HepG2 (cell line): Measurements from ENCODE around the gene ARL2. TPM values are rescaled to one million over a fixed set of nuclear protein-coding genes. Genes with fewer than 3 reads are reported as not detected.

Experiments
- ATAC-seq: fragments of 200-7000 bp; cut with Tn5 transposase; 3 replicates; pipeline ENCODE4 v1.9.1; 2020; ENCODE audit warnings: mild to moderate bottlenecking, moderate library complexity
- BruUV-seq: library from RNA; stranded (reverse); fragments of 400-500 nt; replicated peaks from 2 replicates; lab custom pipeline; 2021; lab: Mats Ljungman, UMichigan
- CTCF ChIA-PET: fragments of 300-600 bp; formaldehyde crosslinking; extraction: SDS; loops from one replicate; lab custom pipeline; 2021; ENCODE audit warnings: low total read pairs, inconsistent platforms, low intra/inter-chr PET ratio; lab: Yijun Ruan, JAX
- POLR2A ChIA-PET: fragments of 350-600 bp; sonication (Branson Sonifier 250); formaldehyde crosslinking; loops from one replicate; lab custom pipeline; 2020; ENCODE audit warnings: antibody characterized with exemption, inconsistent platforms; lab: Yijun Ruan, JAX
- DNase-seq: peaks from one replicate; pipeline ENCODE4 v3.0.0-alpha.2; 2015; ENCODE audit warnings: low spot score
- FAIRE-seq: peaks from 3 replicates; lab custom pipeline; 2011; peaks lifted over from hg19 to GRCh38; lab: Jason Lieb, UNC
- H2AFZ ChIP-seq: one replicate; pipeline ENCODE4 v1.6.1; 2011; ENCODE audit warnings: low read length, inconsistent platforms
- H3K27ac ChIP-seq: fragments of 300-600 bp; 3 replicates; pipeline ENCODE4 v1.8.0; 2011; ENCODE audit warnings: mixed run types, mild to moderate bottlenecking, mixed read lengths, low read length, inconsistent platforms; ENCODE audit not compliant: insufficient read depth; ENCODE audit errors: extremely low read length
- H3K27me3 ChIP-seq, 2 experiments: fragments of 200-600 bp in 1 of 2; 2 replicates in 1 of 2; 3 replicates in 1 of 2; pipeline versions ENCODE4 v1.6.0 to v1.8.0; 2011; ENCODE audit warnings: low read length in 2 of 2, mild to moderate bottlenecking in 2 of 2, moderate library complexity in 2 of 2, inconsistent platforms in 1 of 2; ENCODE audit not compliant: insufficient read depth in 2 of 2, control insufficient read depth in 1 of 2
- H3K36me3 ChIP-seq, 2 experiments: fragments of 200-600 bp in 1 of 2; replicated peaks in 1 of 2; 2 replicates in 1 of 2; 3 replicates in 1 of 2; pipeline versions ENCODE4 v1.5.1 to v1.8.0; 2011; ENCODE audit warnings: low read length in 2 of 2, inconsistent platforms in 1 of 2; ENCODE audit not compliant: insufficient read depth in 2 of 2, control insufficient read depth in 1 of 2
- H3K4me1 ChIP-seq: 2 replicates; pipeline ENCODE4 v1.5.1; 2012; ENCODE audit warnings: low read length, inconsistent platforms; ENCODE audit not compliant: insufficient read depth
- H3K4me2 ChIP-seq: 2 replicates; pipeline ENCODE4 v1.6.0; 2011; ENCODE audit warnings: low read depth, low read length, inconsistent platforms
- H3K4me3 ChIP-seq, 3 experiments: fragments of 200-600 bp in 1 of 3; sonication (generic), shearing (Covaris generic) in 1 of 3; replicated peaks in 1 of 3; 2 replicates each; pipeline ENCODE4 v1.5.1; 2011 to 2016; ENCODE audit warnings: low read length in 3 of 3, inconsistent platforms in 2 of 3, low read depth in 2 of 3, mild to moderate bottlenecking in 2 of 3, control low read depth in 1 of 3, mixed read lengths in 1 of 3; ENCODE audit not compliant: insufficient read depth in 1 of 3
- H3K79me2 ChIP-seq: one replicate; pipeline ENCODE4 v1.6.1; 2011; ENCODE audit warnings: low read length, inconsistent platforms; ENCODE audit not compliant: insufficient read depth
- H3K9ac ChIP-seq: 2 replicates; pipeline ENCODE4 v1.6.0; 2011; ENCODE audit warnings: mild to moderate bottlenecking, low read depth, low read length, inconsistent platforms; ENCODE audit not compliant: insufficient read depth
- H3K9me3 ChIP-seq: 2 replicates; pipeline ENCODE4 v1.5.1; 2012; ENCODE audit warnings: mild to moderate bottlenecking, low read length
- H4K20me1 ChIP-seq: 2 replicates; pipeline ENCODE4 v1.6.0; 2011; ENCODE audit warnings: inconsistent platforms, mild to moderate bottlenecking, low read length, moderate library complexity; ENCODE audit not compliant: insufficient read depth
- CBFB ChIP-seq: sonication (generic); formaldehyde crosslinking; IDR thresholded peaks from 2 replicates; pipeline ENCODE4 v1.4.0; 2020; ENCODE audit warnings: missing genetic modification reagents
- RXRA ChIP-seq: sonication (generic); formaldehyde crosslinking; IDR thresholded peaks from 2 replicates; pipeline ENCODE4 v1.5.1; 2020; ENCODE audit warnings: missing genetic modification reagents
- ZNF235 ChIP-seq: sonication (generic); formaldehyde crosslinking; IDR thresholded peaks from 2 replicates; pipeline ENCODE4 v1.8.1; 2023; ENCODE audit warnings: mild to moderate bottlenecking, missing genetic modification reagents, borderline replicate concordance
- ZNF329 ChIP-seq: sonication (generic); formaldehyde crosslinking; IDR thresholded peaks from 2 replicates; pipeline ENCODE4 v1.9.0; 2021; ENCODE audit warnings: low read depth, mild to moderate bottlenecking, missing genetic modification reagents
- ZNF674 ChIP-seq: sonication (generic); formaldehyde crosslinking; IDR thresholded peaks from 2 replicates; pipeline ENCODE4 v1.5.0; 2020; ENCODE audit warnings: low read depth, mild to moderate bottlenecking, missing genetic modification reagents
- ZNF709 ChIP-seq: sonication (generic); formaldehyde crosslinking; IDR thresholded peaks from 2 replicates; pipeline ENCODE4 v1.5.0; 2020; ENCODE audit warnings: mild to moderate bottlenecking, missing genetic modification reagents
- WGBS: methylation state at CpG from one replicate; pipeline ENCODE4 v1.1.6; 2017; ENCODE audit warnings: low lambda C conversion rate; 5-methylcytosine and 5-hydroxymethylcytosine counted together
- in situ Hi-C: cut with HindIII; loops from 2 replicates; pipeline ENCODE4 v1.10.0; 2017; ENCODE audit warnings: low pct_unique_long_range_greater_than_20kb; ENCODE audit not compliant: extremely low pct_ligation_motif_present
- intact Hi-C: fragments of 100-400 bp; cut with micrococcal nuclease; formaldehyde crosslinking; loops from one replicate; pipeline ENCODE4 v1.10.0; 2022; ENCODE audit not compliant: unreplicated experiment
- polyA plus RNA-seq, 8 experiments: library from polyadenylated mRNA; depleted of rRNA in 3 of 8; stranded (reverse) in 7 of 8; unstranded in 1 of 8; fragments of >200 nt; fragmentation: Illumina TruSeq in 4 of 8; extraction: Trizol in 4 of 8; gene quantifications; 2 replicates each; pipeline versions ENCODE4 v1.2.1 to v1.2.3, GENCODE V29; 2011 to 2016; ENCODE audit warnings: low read depth in 4 of 8, missing spikeins in 1 of 8, mixed read lengths in 1 of 8; ENCODE audit not compliant: insufficient read depth in 1 of 8
- total RNA-seq, 5 experiments: library from RNA; depleted of rRNA; stranded (reverse); fragments of >200 nt; fragmentation: Illumina TruSeq; extraction: Trizol; gene quantifications; 2 replicates each; pipeline ENCODE4 v1.2.3, GENCODE V29; 2016; ENCODE audit warnings: low read depth in 1 of 5
- TF ChIP-seq, protein P1 (sequence below): sonication (generic); formaldehyde crosslinking; IDR thresholded peaks from 2 replicates; pipeline ENCODE4 v1.5.0; 2020; ENCODE audit warnings: mild to moderate bottlenecking, missing genetic modification reagents, borderline replicate concordance
- TF ChIP-seq, protein P2 (sequence below): IDR thresholded peaks from 2 replicates; pipeline ENCODE4 v1.4.0; 2020; ENCODE audit warnings: mild to moderate bottlenecking, missing genetic modification reagents
- TF ChIP-seq, protein P3 (sequence below): sonication (generic); formaldehyde crosslinking; IDR thresholded peaks from 2 replicates; pipeline ENCODE4 v1.5.1; 2020; ENCODE audit warnings: mild to moderate bottlenecking, missing genetic modification reagents, borderline replicate concordance
- TF ChIP-seq, protein P4 (sequence below): sonication (generic); formaldehyde crosslinking; IDR thresholded peaks from 2 replicates; pipeline ENCODE4 v1.8.0; 2022; ENCODE audit warnings: mild to moderate bottlenecking, missing genetic modification reagents; ENCODE audit not compliant: insufficient replicate concordance

Gene ARL2
- total and polyA plus RNA-seq, 2 of the 13 experiments (the other 11 are each of a cell fraction or from before 2014, with no cell fraction given), result 82.9 to 84.4 TPM

DNA sequence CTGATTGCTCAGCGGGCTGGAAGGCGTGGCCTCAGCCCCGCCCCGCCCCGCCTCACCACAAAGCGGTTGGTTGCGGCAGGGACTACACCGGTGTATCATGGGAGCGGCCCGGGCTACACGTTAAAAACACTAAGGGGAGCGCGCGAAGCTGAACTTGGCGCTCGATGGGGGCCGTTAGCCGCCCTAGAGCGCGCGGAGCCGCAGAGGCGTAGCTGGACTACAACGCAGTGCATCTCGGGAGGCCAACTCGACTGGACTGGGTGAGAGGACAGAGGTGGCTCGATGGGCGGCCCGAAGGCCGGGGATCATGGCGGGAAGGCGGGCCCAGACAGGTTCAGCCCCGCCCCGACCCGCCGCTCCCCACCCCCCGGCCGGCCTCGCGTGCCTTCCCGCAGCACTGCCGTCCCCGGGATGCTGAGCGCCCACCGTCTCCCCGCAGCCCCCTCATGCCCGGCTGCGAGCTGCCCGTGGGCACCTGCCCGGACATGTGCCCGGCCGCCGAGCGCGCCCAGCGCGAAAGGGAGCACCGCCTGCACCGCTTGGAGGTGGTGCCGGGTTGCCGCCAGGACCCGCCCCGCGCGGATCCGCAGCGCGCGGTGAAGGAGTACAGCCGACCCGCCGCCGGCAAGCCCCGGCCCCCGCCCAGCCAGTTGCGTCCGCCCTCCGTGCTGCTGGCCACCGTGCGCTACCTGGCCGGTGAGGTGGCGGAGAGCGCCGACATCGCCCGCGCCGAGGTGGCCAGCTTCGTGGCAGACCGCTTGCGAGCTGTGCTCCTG, 27.1 kb downstream of the ARL2 start, which contains the start of gene SAC3D1:
TSS of gene SAC3D1 (plus strand) at position 364 of the 776 bp plus-strand sequence. CDS start at position 447, 83 bp downstream.
- Histone ChIP-seq H3K4me1 (peaks cover 24% of the 10 kb centered on the region), H3K36me3 (peaks cover 15 to 38% of the 10 kb centered on the region in 2 experiments; a peak in 4 of 5 replicates), H3K27ac (peak within 1 kb of the TSS; percentile 87), H3K4me2 (peak within 1 kb of the TSS; percentile 83), H3K9ac (peak within 1 kb of the TSS; percentile 78), H3K9me3 (no peaks in the 10 kb centered on the region), H2AFZ (peak within 1 kb of the TSS; percentile 66), H3K27me3 (no peaks in the 10 kb centered on the region), H3K4me3 (peak within 1 kb of the TSS; percentile 76 to 89 (median 81)), H4K20me1 (no peaks in the 10 kb centered on the region), H3K79me2 (peaks cover 10% of the 10 kb centered on the region)
- peak; percentile 94 for ATAC-seq
- ChIA-PET CTCF (no interaction called here), POLR2A (interaction anchor here (0.6 to 3.8 kb wide), 22 partner anchors 9 to 225 kb away, joined by 3 to 39 read pairs (median 5); partner anchors contain the start of genes ARL2, FAU, MRPL49 and NAALADL1)
- intact Hi-C loops, result loop anchor here (1.0 kb wide), 1 partner anchor 14 kb away; the partner anchor contains the start of gene SNX15
- peak; percentile 87 for FAIRE-seq
- 3% methylated on average over 12 of the region's 91 CpGs for WGBS
- no TSS peak for BruUV-seq
- DNase-seq, result peak; percentile 95
- in situ Hi-C loops, result no loop called here
- TF ChIP-seq ZNF329 (0 out of 2 replicates have a peak, but pooled peaks have one; percentile 59), ZNF674 (CRISPR knock-in tag) (no peak), CBFB (CRISPR knock-in tag) (no peak), RXRA (CRISPR knock-in tag) (peak; percentile 75), ZNF709 (CRISPR knock-in tag) (peak; percentile 58; the same call in 1 of the 2 replicates), ZNF235 (CRISPR knock-in tag) (peak; percentile 69)
- TF ChIP-seq, protein P1, sequence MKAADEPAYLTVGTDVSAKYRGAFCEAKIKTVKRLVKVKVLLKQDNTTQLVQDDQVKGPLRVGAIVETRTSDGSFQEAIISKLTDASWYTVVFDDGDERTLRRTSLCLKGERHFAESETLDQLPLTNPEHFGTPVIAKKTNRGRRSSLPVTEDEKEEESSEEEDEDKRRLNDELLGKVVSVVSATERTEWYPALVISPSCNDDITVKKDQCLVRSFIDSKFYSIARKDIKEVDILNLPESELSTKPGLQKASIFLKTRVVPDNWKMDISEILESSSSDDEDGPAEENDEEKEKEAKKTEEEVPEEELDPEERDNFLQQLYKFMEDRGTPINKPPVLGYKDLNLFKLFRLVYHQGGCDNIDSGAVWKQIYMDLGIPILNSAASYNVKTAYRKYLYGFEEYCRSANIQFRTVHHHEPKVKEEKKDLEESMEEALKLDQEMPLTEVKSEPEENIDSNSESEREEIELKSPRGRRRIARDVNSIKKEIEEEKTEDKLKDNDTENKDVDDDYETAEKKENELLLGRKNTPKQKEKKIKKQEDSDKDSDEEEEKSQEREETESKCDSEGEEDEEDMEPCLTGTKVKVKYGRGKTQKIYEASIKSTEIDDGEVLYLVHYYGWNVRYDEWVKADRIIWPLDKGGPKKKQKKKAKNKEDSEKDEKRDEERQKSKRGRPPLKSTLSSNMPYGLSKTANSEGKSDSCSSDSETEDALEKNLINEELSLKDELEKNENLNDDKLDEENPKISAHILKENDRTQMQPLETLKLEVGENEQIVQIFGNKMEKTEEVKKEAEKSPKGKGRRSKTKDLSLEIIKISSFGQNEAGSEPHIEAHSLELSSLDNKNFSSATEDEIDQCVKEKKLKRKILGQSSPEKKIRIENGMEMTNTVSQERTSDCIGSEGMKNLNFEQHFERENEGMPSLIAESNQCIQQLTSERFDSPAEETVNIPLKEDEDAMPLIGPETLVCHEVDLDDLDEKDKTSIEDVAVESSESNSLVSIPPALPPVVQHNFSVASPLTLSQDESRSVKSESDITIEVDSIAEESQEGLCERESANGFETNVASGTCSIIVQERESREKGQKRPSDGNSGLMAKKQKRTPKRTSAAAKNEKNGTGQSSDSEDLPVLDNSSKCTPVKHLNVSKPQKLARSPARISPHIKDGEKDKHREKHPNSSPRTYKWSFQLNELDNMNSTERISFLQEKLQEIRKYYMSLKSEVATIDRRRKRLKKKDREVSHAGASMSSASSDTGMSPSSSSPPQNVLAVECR (CRISPR knock-in tag), result peak; percentile 91
- TF ChIP-seq, protein P2, sequence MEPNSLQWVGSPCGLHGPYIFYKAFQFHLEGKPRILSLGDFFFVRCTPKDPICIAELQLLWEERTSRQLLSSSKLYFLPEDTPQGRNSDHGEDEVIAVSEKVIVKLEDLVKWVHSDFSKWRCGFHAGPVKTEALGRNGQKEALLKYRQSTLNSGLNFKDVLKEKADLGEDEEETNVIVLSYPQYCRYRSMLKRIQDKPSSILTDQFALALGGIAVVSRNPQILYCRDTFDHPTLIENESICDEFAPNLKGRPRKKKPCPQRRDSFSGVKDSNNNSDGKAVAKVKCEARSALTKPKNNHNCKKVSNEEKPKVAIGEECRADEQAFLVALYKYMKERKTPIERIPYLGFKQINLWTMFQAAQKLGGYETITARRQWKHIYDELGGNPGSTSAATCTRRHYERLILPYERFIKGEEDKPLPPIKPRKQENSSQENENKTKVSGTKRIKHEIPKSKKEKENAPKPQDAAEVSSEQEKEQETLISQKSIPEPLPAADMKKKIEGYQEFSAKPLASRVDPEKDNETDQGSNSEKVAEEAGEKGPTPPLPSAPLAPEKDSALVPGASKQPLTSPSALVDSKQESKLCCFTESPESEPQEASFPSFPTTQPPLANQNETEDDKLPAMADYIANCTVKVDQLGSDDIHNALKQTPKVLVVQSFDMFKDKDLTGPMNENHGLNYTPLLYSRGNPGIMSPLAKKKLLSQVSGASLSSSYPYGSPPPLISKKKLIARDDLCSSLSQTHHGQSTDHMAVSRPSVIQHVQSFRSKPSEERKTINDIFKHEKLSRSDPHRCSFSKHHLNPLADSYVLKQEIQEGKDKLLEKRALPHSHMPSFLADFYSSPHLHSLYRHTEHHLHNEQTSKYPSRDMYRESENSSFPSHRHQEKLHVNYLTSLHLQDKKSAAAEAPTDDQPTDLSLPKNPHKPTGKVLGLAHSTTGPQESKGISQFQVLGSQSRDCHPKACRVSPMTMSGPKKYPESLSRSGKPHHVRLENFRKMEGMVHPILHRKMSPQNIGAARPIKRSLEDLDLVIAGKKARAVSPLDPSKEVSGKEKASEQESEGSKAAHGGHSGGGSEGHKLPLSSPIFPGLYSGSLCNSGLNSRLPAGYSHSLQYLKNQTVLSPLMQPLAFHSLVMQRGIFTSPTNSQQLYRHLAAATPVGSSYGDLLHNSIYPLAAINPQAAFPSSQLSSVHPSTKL (CRISPR knock-in tag), result peak; percentile 36; the same call in 1 of the 2 replicates
- TF ChIP-seq, protein P3, sequence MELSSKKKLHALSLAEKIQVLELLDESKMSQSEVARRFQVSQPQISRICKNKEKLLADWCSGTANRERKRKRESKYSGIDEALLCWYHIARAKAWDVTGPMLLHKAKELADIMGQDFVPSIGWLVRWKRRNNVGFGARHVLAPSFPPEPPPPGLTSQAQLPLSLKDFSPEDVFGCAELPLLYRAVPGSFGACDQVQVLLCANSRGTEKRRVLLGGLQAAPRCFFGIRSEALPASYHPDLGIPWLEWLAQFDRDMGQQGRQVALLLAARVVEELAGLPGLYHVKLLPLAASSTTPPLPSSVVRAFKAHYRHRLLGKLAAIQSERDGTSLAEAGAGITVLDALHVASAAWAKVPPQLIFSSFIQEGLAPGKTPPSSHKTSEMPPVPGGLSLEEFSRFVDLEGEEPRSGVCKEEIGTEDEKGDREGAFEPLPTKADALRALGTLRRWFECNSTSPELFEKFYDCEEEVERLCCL (CRISPR knock-in tag), result no peak
- TF ChIP-seq, protein P4, sequence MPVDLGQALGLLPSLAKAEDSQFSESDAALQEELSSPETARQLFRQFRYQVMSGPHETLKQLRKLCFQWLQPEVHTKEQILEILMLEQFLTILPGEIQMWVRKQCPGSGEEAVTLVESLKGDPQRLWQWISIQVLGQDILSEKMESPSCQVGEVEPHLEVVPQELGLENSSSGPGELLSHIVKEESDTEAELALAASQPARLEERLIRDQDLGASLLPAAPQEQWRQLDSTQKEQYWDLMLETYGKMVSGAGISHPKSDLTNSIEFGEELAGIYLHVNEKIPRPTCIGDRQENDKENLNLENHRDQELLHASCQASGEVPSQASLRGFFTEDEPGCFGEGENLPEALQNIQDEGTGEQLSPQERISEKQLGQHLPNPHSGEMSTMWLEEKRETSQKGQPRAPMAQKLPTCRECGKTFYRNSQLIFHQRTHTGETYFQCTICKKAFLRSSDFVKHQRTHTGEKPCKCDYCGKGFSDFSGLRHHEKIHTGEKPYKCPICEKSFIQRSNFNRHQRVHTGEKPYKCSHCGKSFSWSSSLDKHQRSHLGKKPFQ (CRISPR knock-in tag), result peak; percentile 69
